ENCODE data around the gene CABP2. TPM values are rescaled to one million over a fixed set of nuclear protein-coding genes. Genes with fewer than 3 reads are reported as not detected.

The CABP2 gene
- total and polyA plus RNA-seq, 5 donors: not detected

- Histone ChIP-seq H3K27ac (ENCODE audit: low read length) (peak overlapping the region; percentile 86), H3K4me3 (ENCODE audit: low read length) (peak overlapping the region; percentile 68), H3K9me3 (ENCODE audit: control insufficient read depth, low read length) (no peaks in the 10 kb centered on the region), H3K4me1 (ENCODE audit: control insufficient read depth, insufficient read depth, low read length) (peaks cover 10% of the 10 kb centered on the region), H3K27me3 (ENCODE audit: control insufficient read depth, insufficient read depth) (no peaks in the 10 kb centered on the region)
- ATAC-seq: peak in 1 of 2 donors; percentile 30
- intact Hi-C loops (cut with DNase I): loop anchor here (5.0 to 10.0 kb wide), 4 partner anchors 103 to 115 kb away; partner anchors contain the start of genes PPP1CA (in 2 of the 4), RAD9A (in 2 of the 4) and TBC1D10C (in 2 of the 4)
- WGBS: 32% methylated on average over 33 of the region's 33 CpGs
- DNase-seq: peak in 1 of 3 donors; percentile 84
These were observed 15.9 kb downstream of the CABP2 start for GRCh38 chr11:67507242-67507863.

GRCh38 chr11:67506426-67507051, 16.7 kb downstream of the CABP2 start:
- intact Hi-C loops (cut with DNase I): loop anchor here (5.0 to 10.0 kb wide), 4 partner anchors 102 to 114 kb away; partner anchors contain the start of genes PPP1CA (in 2 of the 4), RAD9A (in 2 of the 4) and TBC1D10C (in 2 of the 4)
- ATAC-seq: no peak
- Histone ChIP-seq H3K4me3 (ENCODE audit: low read length) (no peak overlapping the region), H3K9me3 (ENCODE audit: control insufficient read depth, low read length) (no peaks in the 10 kb centered on the region), H3K27ac (ENCODE audit: low read length) (peak overlapping the region; percentile 3), H3K4me1 (ENCODE audit: control insufficient read depth, insufficient read depth, low read length) (peaks cover 10% of the 10 kb centered on the region), H3K27me3 (ENCODE audit: control insufficient read depth, insufficient read depth) (no peaks in the 10 kb centered on the region)
- 83% methylated on average over 16 of the region's 16 CpGs for WGBS
- peak in 2 of 3 donors; percentile 69 to 71 for DNase-seq

GRCh38 chr11:67505605-67506396, 17.4 kb downstream of the CABP2 start:
- intact Hi-C loops (cut with DNase I): loop anchor here (5.0 to 10.0 kb wide), 4 partner anchors 101 to 114 kb away; partner anchors contain the start of genes PPP1CA (in 2 of the 4), RAD9A (in 2 of the 4) and TBC1D10C (in 2 of the 4)
- DNase-seq (peak; percentile 91 to 95 (median 94)), ATAC-seq (peak; percentile 54 to 55)
- peak overlapping the region; percentile 80 for H3K27ac ChIP-seq (ENCODE audit: low read length)
- H3K9me3 ChIP-seq (ENCODE audit: control insufficient read depth, low read length): no peaks in the 10 kb centered on the region
- WGBS: 12% methylated on average over 17 of the region's 17 CpGs
- H3K4me1 ChIP-seq (ENCODE audit: control insufficient read depth, insufficient read depth, low read length): peaks cover 10% of the 10 kb centered on the region
- no peaks in the 10 kb centered on the region for H3K27me3 ChIP-seq (ENCODE audit: control insufficient read depth, insufficient read depth)
- H3K4me3 ChIP-seq (ENCODE audit: low read length): peak overlapping the region; percentile 56

- under 1% methylated on average over 58 of the region's 58 CpGs for WGBS
- ATAC-seq: peak; percentile 34 to 43
- DNase-seq: peak; percentile 85 to 94 (median 91)
- peak within 1 kb of the TSS; percentile 80 for H3K27ac ChIP-seq (ENCODE audit: low read length)
- peaks cover 10% of the 10 kb centered on the region for H3K4me1 ChIP-seq (ENCODE audit: control insufficient read depth, insufficient read depth, low read length)
- no peaks in the 10 kb centered on the region for H3K9me3 ChIP-seq (ENCODE audit: control insufficient read depth, low read length)
- peak within 1 kb of the TSS; percentile 56 for H3K4me3 ChIP-seq (ENCODE audit: low read length)
- intact Hi-C loops (cut with DNase I): loop anchor here (5.0 to 10.0 kb wide), 4 partner anchors 100 to 113 kb away; partner anchors contain the start of genes PPP1CA (in 2 of the 4), RAD9A (in 2 of the 4) and TBC1D10C (in 2 of the 4)
- no peaks in the 10 kb centered on the region for H3K27me3 ChIP-seq (ENCODE audit: control insufficient read depth, insufficient read depth)
These were observed 18.2 kb downstream of the CABP2 start, which contains the start of gene PITPNM1 for GRCh38 chr11:67504950-67505581. Gene PITPNM1, minus strand, starts transcription at chr11:67505363. Its CDS starts 1,183 bp downstream, at chr11:67504180.

GRCh38 chr11:67504005-67504949, 19.0 kb downstream of the CABP2 start:
- Histone ChIP-seq H3K4me1 (ENCODE audit: control insufficient read depth, insufficient read depth, low read length) (peaks cover 10% of the 10 kb centered on the region), H3K27me3 (ENCODE audit: control insufficient read depth, insufficient read depth) (no peaks in the 10 kb centered on the region), H3K9me3 (ENCODE audit: control insufficient read depth, low read length) (no peaks in the 10 kb centered on the region), H3K27ac (ENCODE audit: low read length) (peak overlapping the region; percentile 40), H3K4me3 (ENCODE audit: low read length) (peak overlapping the region; percentile 56)
- ATAC-seq (no peak), DNase-seq (peak in 2 of 3 donors; percentile 73 to 74)
- 3% methylated on average over 101 of the region's 101 CpGs for WGBS
- intact Hi-C loops (cut with DNase I): loop anchor here in 2 of 4 donors (10.0 kb wide), 2 partner anchors 99 to 109 kb away; partner anchors contain the start of genes PPP1CA (in 1 of the 2), RAD9A (in 1 of the 2) and TBC1D10C (in 1 of the 2)

- H3K4me1 ChIP-seq (ENCODE audit: control insufficient read depth, insufficient read depth, low read length): peaks cover 7% of the 10 kb centered on the region
- 78% methylated on average over 19 of the region's 19 CpGs for WGBS
- ATAC-seq (no peak), DNase-seq (peak in 1 of 3 donors; percentile 56)
- intact Hi-C loops (cut with DNase I): loop anchor here in 2 of 4 donors (10.0 kb wide), 2 partner anchors 99 to 109 kb away; partner anchors contain the start of genes PPP1CA (in 1 of the 2), RAD9A (in 1 of the 2) and TBC1D10C (in 1 of the 2)
- no peaks in the 10 kb centered on the region for H3K27me3 ChIP-seq (ENCODE audit: control insufficient read depth, insufficient read depth)
- no peaks in the 10 kb centered on the region for H3K9me3 ChIP-seq (ENCODE audit: control insufficient read depth, low read length)
- no peak overlapping the region for H3K27ac ChIP-seq (ENCODE audit: low read length)
- H3K4me3 ChIP-seq (ENCODE audit: low read length): no peak overlapping the region
These were observed 19.9 kb downstream of the CABP2 start for GRCh38 chr11:67503119-67504004.

GRCh38 chr11:67502328-67502979, 20.8 kb downstream of the CABP2 start:
- ATAC-seq (no peak), DNase-seq (peak in 1 of 3 donors; percentile 51)
- peaks cover 7% of the 10 kb centered on the region for H3K4me1 ChIP-seq (ENCODE audit: control insufficient read depth, insufficient read depth, low read length)
- 96% methylated on average over 18 of the region's 18 CpGs for WGBS
- H3K4me3 ChIP-seq (ENCODE audit: low read length): no peak overlapping the region
- no peaks in the 10 kb centered on the region for H3K27me3 ChIP-seq (ENCODE audit: control insufficient read depth, insufficient read depth)
- no peak overlapping the region for H3K27ac ChIP-seq (ENCODE audit: low read length)
- intact Hi-C loops (cut with DNase I): loop anchor here in 2 of 4 donors (10.0 kb wide), 2 partner anchors 98 to 108 kb away; partner anchors contain the start of genes PPP1CA (in 1 of the 2), RAD9A (in 1 of the 2) and TBC1D10C (in 1 of the 2)
- H3K9me3 ChIP-seq (ENCODE audit: control insufficient read depth, low read length): no peaks in the 10 kb centered on the region

GRCh38 chr11:67501854-67502253, 21.4 kb downstream of the CABP2 start:
- Histone ChIP-seq H3K4me3 (ENCODE audit: low read length) (no peak overlapping the region), H3K9me3 (ENCODE audit: control insufficient read depth, low read length) (no peaks in the 10 kb centered on the region), H3K27ac (ENCODE audit: low read length) (no peak overlapping the region), H3K4me1 (ENCODE audit: control insufficient read depth, insufficient read depth, low read length) (peaks cover 5% of the 10 kb centered on the region), H3K27me3 (ENCODE audit: control insufficient read depth, insufficient read depth) (no peaks in the 10 kb centered on the region)
- ATAC-seq: no peak
- 96% methylated on average over 18 of the region's 18 CpGs for whole genome bisulfite sequencing
- intact Hi-C loops (cut with DNase I): loop anchor here in 2 of 4 donors (10.0 kb wide), 2 partner anchors 97 to 107 kb away; partner anchors contain the start of genes PPP1CA (in 1 of the 2), RAD9A (in 1 of the 2) and TBC1D10C (in 1 of the 2)
- DNase-seq: no peak

All from right cardiac atrium (tissue), 5 donors.